Measurements from ENCODE around the gene DMRT1.
"Not testable (repeated sequence)": the region's sequence is repeated elsewhere in the genome, so short reads cannot be mapped to it uniquely, and the experiment has no call there.

The DMRT1 gene

DNA sequence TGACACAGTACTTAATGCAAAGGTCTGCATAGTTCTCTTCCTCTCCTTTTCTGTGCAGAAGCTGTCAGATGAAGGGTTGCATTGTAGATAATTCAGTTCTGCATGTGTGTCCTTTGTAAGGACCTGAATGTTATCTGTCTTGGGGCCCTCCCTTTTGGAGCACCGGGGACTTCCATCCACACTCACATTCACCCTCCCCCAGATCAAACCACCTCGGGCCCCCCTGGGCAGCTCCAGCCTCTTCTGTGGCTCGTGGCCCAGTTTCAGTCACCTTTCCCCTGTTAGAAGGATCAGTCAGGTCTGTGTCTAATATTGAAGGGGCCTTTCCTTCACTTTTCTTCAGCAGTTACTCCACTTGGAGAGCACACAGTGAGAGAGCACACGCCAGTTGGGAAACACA lies 11.0 kb downstream of the DMRT1 start:
- no peaks in the 10 kb centered on the region for H3K79me2 ChIP-seq (ENCODE audit: low read length)
- no peaks in the 10 kb centered on the region for H3K9me3 ChIP-seq (replicated peaks; ENCODE audit: insufficient read depth, low read length)
- H2AFZ ChIP-seq (ENCODE audit: low read length) = no peak overlapping the region
- no peaks in the 10 kb centered on the region for H3F3A ChIP-seq (ENCODE audit: insufficient read depth, low read length)
- no peak for TF ChIP-seq EZH2phosphoT487 (IDR thresholded peaks at IDR 0.05; ENCODE audit: low read length)
- TF ChIP-seq, protein P1, sequence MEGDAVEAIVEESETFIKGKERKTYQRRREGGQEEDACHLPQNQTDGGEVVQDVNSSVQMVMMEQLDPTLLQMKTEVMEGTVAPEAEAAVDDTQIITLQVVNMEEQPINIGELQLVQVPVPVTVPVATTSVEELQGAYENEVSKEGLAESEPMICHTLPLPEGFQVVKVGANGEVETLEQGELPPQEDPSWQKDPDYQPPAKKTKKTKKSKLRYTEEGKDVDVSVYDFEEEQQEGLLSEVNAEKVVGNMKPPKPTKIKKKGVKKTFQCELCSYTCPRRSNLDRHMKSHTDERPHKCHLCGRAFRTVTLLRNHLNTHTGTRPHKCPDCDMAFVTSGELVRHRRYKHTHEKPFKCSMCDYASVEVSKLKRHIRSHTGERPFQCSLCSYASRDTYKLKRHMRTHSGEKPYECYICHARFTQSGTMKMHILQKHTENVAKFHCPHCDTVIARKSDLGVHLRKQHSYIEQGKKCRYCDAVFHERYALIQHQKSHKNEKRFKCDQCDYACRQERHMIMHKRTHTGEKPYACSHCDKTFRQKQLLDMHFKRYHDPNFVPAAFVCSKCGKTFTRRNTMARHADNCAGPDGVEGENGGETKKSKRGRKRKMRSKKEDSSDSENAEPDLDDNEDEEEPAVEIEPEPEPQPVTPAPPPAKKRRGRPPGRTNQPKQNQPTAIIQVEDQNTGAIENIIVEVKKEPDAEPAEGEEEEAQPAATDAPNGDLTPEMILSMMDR (IDR thresholded peaks at IDR 0.05; ENCODE audit: low read length) = no peak
- no peak for TF ChIP-seq EZH2 (optimal IDR thresholded peaks at IDR 0.05; ENCODE audit: low read depth, low read length)
- H4K20me1 ChIP-seq (ENCODE audit: insufficient read depth, low read length) = no peaks in the 10 kb centered on the region
- no peaks in the 10 kb centered on the region for H3K4me1 ChIP-seq (ENCODE audit: low read length)
- H3K36me3 ChIP-seq (replicated peaks; ENCODE audit: insufficient read depth, low read length) = no peaks in the 10 kb centered on the region
- DNase-seq = no peak
- no peak overlapping the region for H3K9ac ChIP-seq (ENCODE audit: low read length)
- H3K4me3 ChIP-seq (ENCODE audit: low read length) = no peak overlapping the region
- no peak overlapping the region for H3K27ac ChIP-seq (ENCODE audit: low read length)
- no peak overlapping the region for H3K4me2 ChIP-seq (ENCODE audit: low read depth, low read length)
- H3K9me2 ChIP-seq (replicated peaks; ENCODE audit: insufficient read depth, low read length) = no peaks in the 10 kb centered on the region
- H3K27me3 ChIP-seq (replicated peaks; ENCODE audit: insufficient read depth, low read length) = no peaks in the 10 kb centered on the region

DNA sequence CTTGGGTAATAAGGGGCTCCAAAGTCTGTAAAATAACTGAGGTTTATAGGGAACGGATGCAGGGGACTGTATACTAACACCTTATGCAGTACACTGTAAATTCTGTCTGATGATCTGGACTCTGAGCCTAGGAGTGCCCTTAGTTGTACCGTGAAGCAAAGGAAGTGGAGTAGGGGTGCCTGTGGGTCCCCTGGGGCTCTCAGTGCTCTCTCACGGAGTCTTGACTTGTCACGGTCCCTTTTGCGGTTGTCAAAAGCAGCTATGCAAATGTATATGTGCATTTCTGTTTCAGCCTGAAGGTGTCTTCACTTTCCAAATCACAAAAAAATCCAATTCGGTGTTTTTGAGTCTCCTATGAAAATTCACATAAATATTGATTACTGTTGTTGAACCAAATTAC lies 17.8 kb downstream of the DMRT1 start:
- no peak overlapping the region for H3K4me3 ChIP-seq (ENCODE audit: low read length)
- no peak overlapping the region for H3K4me2 ChIP-seq (ENCODE audit: low read depth, low read length)
- no peaks in the 10 kb centered on the region for H3K4me1 ChIP-seq (ENCODE audit: low read length)
- no peak overlapping the region for H2AFZ ChIP-seq (ENCODE audit: low read length)
- no peak overlapping the region for H3K9ac ChIP-seq (ENCODE audit: low read length)
- H3K79me2 ChIP-seq (ENCODE audit: low read length) = no peaks in the 10 kb centered on the region
- no peaks in the 10 kb centered on the region for H3K36me3 ChIP-seq (replicated peaks; ENCODE audit: insufficient read depth, low read length)
- DNase-seq = no peak
- no peaks in the 10 kb centered on the region for H3F3A ChIP-seq (ENCODE audit: insufficient read depth, low read length)
- no peaks in the 10 kb centered on the region for H3K9me3 ChIP-seq (replicated peaks; ENCODE audit: insufficient read depth, low read length)
- no peak overlapping the region for H3K27ac ChIP-seq (ENCODE audit: low read length)
- TF ChIP-seq EZH2 (optimal IDR thresholded peaks at IDR 0.05; ENCODE audit: low read depth, low read length) (no peak), EZH2phosphoT487 (IDR thresholded peaks at IDR 0.05; ENCODE audit: low read length) (no peak)
- TF ChIP-seq, protein P1 (IDR thresholded peaks at IDR 0.05; ENCODE audit: low read length) = no peak
- H4K20me1 ChIP-seq (ENCODE audit: insufficient read depth, low read length) = no peaks in the 10 kb centered on the region
- no peaks in the 10 kb centered on the region for H3K9me2 ChIP-seq (replicated peaks; ENCODE audit: insufficient read depth, low read length)
- no peaks in the 10 kb centered on the region for H3K27me3 ChIP-seq (replicated peaks; ENCODE audit: insufficient read depth, low read length)

DNA sequence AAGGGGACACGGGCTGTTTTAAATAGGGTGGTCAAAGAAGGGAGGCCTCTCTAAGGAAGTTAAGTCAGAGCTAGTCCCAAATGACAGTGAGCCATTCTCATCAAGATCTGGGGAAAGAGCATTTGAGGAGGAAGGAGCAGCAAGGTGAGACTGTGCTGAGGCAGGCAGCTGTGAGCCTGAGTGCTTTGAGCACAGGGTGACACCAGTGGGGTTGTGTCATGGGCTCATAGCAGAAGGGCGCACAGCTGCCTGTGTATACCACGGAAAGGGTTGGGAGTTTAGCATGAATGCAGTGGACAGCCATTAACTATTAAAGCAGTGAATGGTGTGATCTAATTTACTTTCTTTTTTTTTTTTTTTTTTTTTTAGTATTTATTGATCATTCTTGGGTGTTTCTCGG lies 19.2 kb downstream of the DMRT1 start:
- no peak overlapping the region for H2AFZ ChIP-seq (ENCODE audit: low read length)
- no peak overlapping the region for H3K27ac ChIP-seq (ENCODE audit: low read length)
- no peaks in the 10 kb centered on the region for H4K20me1 ChIP-seq (ENCODE audit: insufficient read depth, low read length)
- no peaks in the 10 kb centered on the region for H3K4me1 ChIP-seq (ENCODE audit: low read length)
- H3K27me3 ChIP-seq (replicated peaks; ENCODE audit: insufficient read depth, low read length) = no peaks in the 10 kb centered on the region
- no peaks in the 10 kb centered on the region for H3F3A ChIP-seq (ENCODE audit: insufficient read depth, low read length)
- no peak overlapping the region for H3K9ac ChIP-seq (ENCODE audit: low read length)
- H3K4me3 ChIP-seq (ENCODE audit: low read length) = no peak overlapping the region
- DNase-seq = no peak
- H3K79me2 ChIP-seq (ENCODE audit: low read length) = no peaks in the 10 kb centered on the region
- no peak overlapping the region for H3K4me2 ChIP-seq (ENCODE audit: low read depth, low read length)
- no peaks in the 10 kb centered on the region for H3K9me3 ChIP-seq (replicated peaks; ENCODE audit: insufficient read depth, low read length)
- no peaks in the 10 kb centered on the region for H3K36me3 ChIP-seq (replicated peaks; ENCODE audit: insufficient read depth, low read length)
- no peaks in the 10 kb centered on the region for H3K9me2 ChIP-seq (replicated peaks; ENCODE audit: insufficient read depth, low read length)
- no peak for TF ChIP-seq EZH2 (optimal IDR thresholded peaks at IDR 0.05; ENCODE audit: low read depth, low read length)
- TF ChIP-seq, protein P1 (IDR thresholded peaks at IDR 0.05; ENCODE audit: low read length) = no peak
- no peak for TF ChIP-seq EZH2phosphoT487 (IDR thresholded peaks at IDR 0.05; ENCODE audit: low read length)

DNA sequence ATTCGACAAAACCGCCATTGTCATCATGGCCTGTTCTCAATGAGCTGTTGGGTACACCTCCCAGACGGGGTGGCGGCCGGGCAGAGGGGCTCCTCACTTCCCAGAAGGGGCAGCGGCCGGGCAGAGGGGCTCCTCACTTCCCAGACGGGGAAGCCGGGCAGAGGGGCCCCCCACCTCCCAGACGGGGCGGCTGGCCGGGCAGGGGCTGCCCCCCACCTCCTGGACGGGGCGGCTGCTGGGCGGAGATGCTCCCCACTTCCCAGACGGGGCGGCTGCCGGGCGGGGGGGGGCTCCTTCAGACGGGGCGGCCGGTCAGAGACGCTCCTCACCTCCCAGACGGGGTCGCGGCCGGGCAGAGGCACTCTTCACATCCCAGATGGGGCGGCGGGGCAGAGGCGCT lies 20.0 kb downstream of the DMRT1 start:
- H3K27ac ChIP-seq (ENCODE audit: low read length); H3K9ac ChIP-seq (ENCODE audit: low read length); H3K27me3 ChIP-seq (replicated peaks; ENCODE audit: insufficient read depth, low read length); DNase-seq; H3K4me3 ChIP-seq (ENCODE audit: low read length); H3K4me1 ChIP-seq (ENCODE audit: low read length); H2AFZ ChIP-seq (ENCODE audit: low read length); H3K36me3 ChIP-seq (replicated peaks; ENCODE audit: insufficient read depth, low read length); H3K9me3 ChIP-seq (replicated peaks; ENCODE audit: insufficient read depth, low read length); H3K4me2 ChIP-seq (ENCODE audit: low read depth, low read length); H3K79me2 ChIP-seq (ENCODE audit: low read length); H3K9me2 ChIP-seq (replicated peaks; ENCODE audit: insufficient read depth, low read length); H3F3A ChIP-seq (ENCODE audit: insufficient read depth, low read length); H4K20me1 ChIP-seq (ENCODE audit: insufficient read depth, low read length): not testable (repeated sequence)

Data from MM.1S (cell line).